ENCODE data around the gene CBX4. TPM values are rescaled to one million over a fixed set of nuclear protein-coding genes. Genes with fewer than 3 reads are reported as not detected.
A peak's percentile ranks its signal among the peaks of the same experiment; 100 is the strongest.

The CBX4 gene
- total RNA-seq, 1 experiment from 2014 or later: 53.5 TPM

DNA sequence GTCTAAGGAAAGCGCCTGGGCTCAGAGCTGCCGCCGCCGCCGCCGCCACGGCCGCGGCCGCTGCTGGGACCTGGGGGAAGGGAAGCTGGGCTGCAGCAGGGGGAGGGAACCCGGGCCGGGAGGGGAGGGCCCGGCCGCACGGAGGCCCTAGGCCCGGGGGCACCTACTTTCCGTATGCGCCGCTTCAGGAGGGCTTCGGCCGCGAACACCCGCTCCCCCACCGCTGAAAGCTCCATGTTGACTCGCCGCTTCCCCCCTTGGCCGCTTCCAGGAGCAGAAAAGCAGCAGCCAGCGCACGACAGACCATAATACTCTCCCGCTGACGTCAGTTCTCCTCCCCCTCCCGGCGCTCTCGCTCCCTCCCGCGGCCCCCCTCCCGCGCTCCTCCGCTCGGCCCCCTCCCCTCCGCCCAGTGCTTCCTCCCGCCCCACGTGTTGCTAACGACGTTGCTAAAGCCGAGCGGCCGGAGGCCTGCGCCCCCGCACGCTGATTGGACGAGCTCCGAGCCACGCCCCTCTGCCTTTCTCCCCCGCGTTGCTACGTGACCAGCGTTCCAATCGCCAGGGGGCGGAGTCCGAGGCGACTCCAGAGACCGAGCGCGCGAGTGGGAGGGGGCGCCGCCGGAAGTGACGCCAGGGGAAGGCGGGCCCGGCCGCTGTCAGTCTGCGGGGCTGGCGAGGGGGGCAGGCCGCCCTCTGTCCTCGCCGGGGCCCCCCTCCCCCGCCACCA is 42.3 kb downstream of the CBX4 start, which contains the start of gene CBX8:
Gene CBX8, minus strand, starts transcription at position 315 of the 729 bp plus-strand sequence. Its CDS starts 79 bp downstream, at position 236.
- Histone ChIP-seq H3K4me3 (ENCODE audit: low read length) (peak within 1 kb of the TSS; percentile 76), H3F3A (ENCODE audit: low read length, unreplicated experiment) (no peaks in the 10 kb centered on the region), H2AFZ (ENCODE audit: low read length) (peak within 1 kb of the TSS; percentile 76), H3K27me3 (ENCODE audit: low read length) (peaks cover 43% of the 10 kb centered on the region), H3K27ac (ENCODE audit: low read length) (peak within 1 kb of the TSS; percentile 67), H3K79me2 (ENCODE audit: low read length) (peaks cover 22% of the 10 kb centered on the region), H3K9me3 (ENCODE audit: low read length) (no peaks in the 10 kb centered on the region), H3K9me2 (replicated peaks; ENCODE audit: low read length) (no peaks in the 10 kb centered on the region), H3K9ac (ENCODE audit: low read length) (peak within 1 kb of the TSS; percentile 91), H3K36me3 (ENCODE audit: low read depth, low read length) (0 out of 2 replicates have a peak, but pooled peaks cover 6% of the 10 kb centered on the region), H3K4me1 (ENCODE audit: insufficient read depth, low read length) (peaks cover 45% of the 10 kb centered on the region), H4K20me1 (ENCODE audit: low read length) (peaks cover 3% of the 10 kb centered on the region; the same call in 1 of the 2 replicates), H3K4me2 (ENCODE audit: low read length) (peak within 1 kb of the TSS; percentile 91)
- ATAC-seq: peak; percentile 76
- no peak for TF ChIP-seq EZH2phosphoT487 (IDR thresholded peaks at IDR 0.05; ENCODE audit: borderline replicate concordance, low read length)
- TF ChIP-seq EZH2 (IDR thresholded peaks at IDR 0.05; ENCODE audit: low read length, unreplicated experiment): no peak
- no peak for TF ChIP-seq CTCF (conservative IDR thresholded peaks at IDR 0.05; ENCODE audit: low read depth, low read length)
- intact Hi-C loops (cut with micrococcal nuclease): loop anchor here (1.0 to 5.0 kb wide), 3 partner anchors 18 to 47 kb away; partner anchors contain the start of gene CBX2
- POLR2A ChIA-PET (ENCODE audit: unreplicated experiment): interaction anchor here (0.6 to 1.0 kb wide), 4 partner anchors 13 to 42 kb away, joined by 3 to 24 read pairs (median 4); partner anchors contain the start of gene CBX4
- no TSS peak for BruUV-seq (replicated peaks)
- CTCF ChIA-PET: interaction anchor here (0.6 to 1.4 kb wide), 10 partner anchors 12 to 403 kb away, joined by 3 to 12 read pairs (median 7); no protein-coding TSS in a partner anchor
- peak; percentile 100 for DNase-seq

DNA sequence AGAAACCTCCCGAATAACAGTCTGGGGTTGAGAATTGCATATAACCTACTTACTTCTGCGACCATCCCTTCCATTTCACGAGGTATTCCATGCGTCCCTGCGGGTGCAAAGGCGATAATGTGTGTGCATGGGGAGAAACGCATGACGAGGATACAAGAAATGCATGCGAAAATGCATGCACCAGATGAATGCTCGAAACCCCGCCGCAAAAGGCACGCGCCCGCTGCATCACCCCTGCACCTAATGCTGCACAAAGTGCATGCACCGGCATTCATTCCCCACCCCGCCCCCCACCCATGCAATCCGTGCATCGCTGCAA is 42.8 kb downstream of the CBX4 start:
- Histone ChIP-seq H3K9me2 (replicated peaks; ENCODE audit: low read length) (no peaks in the 10 kb centered on the region), H3K27me3 (ENCODE audit: low read length) (peaks cover 38% of the 10 kb centered on the region), H3F3A (ENCODE audit: low read length, unreplicated experiment) (no peaks in the 10 kb centered on the region), H3K9ac (ENCODE audit: low read length) (peak overlapping the region; percentile 91), H3K27ac (ENCODE audit: low read length) (peak overlapping the region; percentile 67), H3K4me2 (ENCODE audit: low read length) (peak overlapping the region; percentile 91), H3K36me3 (ENCODE audit: low read depth, low read length) (0 out of 2 replicates have a peak, but pooled peaks cover 6% of the 10 kb centered on the region), H3K9me3 (ENCODE audit: low read length) (no peaks in the 10 kb centered on the region), H2AFZ (ENCODE audit: low read length) (peak overlapping the region; percentile 76), H4K20me1 (ENCODE audit: low read length) (peaks cover 3% of the 10 kb centered on the region; the same call in 1 of the 2 replicates), H3K4me1 (ENCODE audit: insufficient read depth, low read length) (peaks cover 41% of the 10 kb centered on the region), H3K4me3 (ENCODE audit: low read length) (peak overlapping the region; percentile 76), H3K79me2 (ENCODE audit: low read length) (peaks cover 22% of the 10 kb centered on the region)
- POLR2A ChIA-PET (ENCODE audit: unreplicated experiment): interaction anchor here (0.6 to 1.0 kb wide), 3 partner anchors 14 to 43 kb away, joined by 3 to 24 read pairs (median 5); partner anchors contain the start of gene CBX4
- BruUV-seq (replicated peaks): no TSS peak
- ATAC-seq: no peak
- intact Hi-C loops (cut with micrococcal nuclease): loop anchor here (2.0 to 5.0 kb wide), 2 partner anchors 18 to 46 kb away; partner anchors contain the start of gene CBX2
- DNase-seq: no peak
- CTCF ChIA-PET: interaction anchor here (0.7 to 1.4 kb wide), 7 partner anchors 12 to 212 kb away, joined by 3 to 12 read pairs (median 6); no protein-coding TSS in a partner anchor
- TF ChIP-seq EZH2 (IDR thresholded peaks at IDR 0.05; ENCODE audit: low read length, unreplicated experiment) (no peak), CTCF (conservative IDR thresholded peaks at IDR 0.05; ENCODE audit: low read depth, low read length) (no peak), EZH2phosphoT487 (IDR thresholded peaks at IDR 0.05; ENCODE audit: borderline replicate concordance, low read length) (no peak)

All from PC-3 (cell line).